ENCODE measurements around the gene KRT73. TPM values are rescaled to one million over a fixed set of nuclear protein-coding genes. Genes with fewer than 3 reads are reported as not detected.

KRT73 gene
- total and polyA plus RNA-seq, 2 donors (not counting 3 experiments of a cell fraction or from before 2014, with no cell fraction given), result not detected

- Histone ChIP-seq H3K4me2 (ENCODE audit: insufficient read depth, low read length) (no peak overlapping the region), H3K9ac (replicated peaks; ENCODE audit: extremely low read depth, insufficient read depth, low read length) (no peak overlapping the region), H3K4me3 (replicated peaks in 1 of 3; ENCODE audit: insufficient read depth in 1 of 3, low read depth in 1 of 3, low read length in 3 of 3) (no peak overlapping the region), H3K9me1 (replicated peaks; ENCODE audit: control insufficient read depth, extremely low read depth, insufficient read depth, low read length) (no peaks in the 10 kb centered on the region), H3K79me2 (ENCODE audit: control insufficient read depth, insufficient read depth, low read length) (no peaks in the 10 kb centered on the region), H3K4me1 (ENCODE audit: control insufficient read depth, extremely low read depth, insufficient read depth, low read length) (no peaks in the 10 kb centered on the region), H2AFZ (ENCODE audit: low read depth, low read length) (no peak overlapping the region), H3K9me3 (replicated peaks; ENCODE audit: control insufficient read depth, insufficient read depth, low read length) (no peaks in the 10 kb centered on the region), H3K27me3 (ENCODE audit: control insufficient read depth in 2 of 2, insufficient read depth in 2 of 2, low read length in 2 of 2) (no peaks in the 10 kb centered on the region), H4K20me1 (replicated peaks; ENCODE audit: control insufficient read depth, extremely low read depth, insufficient read depth, low read length) (no peaks in the 10 kb centered on the region), H3K27ac (ENCODE audit: insufficient read depth, low read depth, low read length) (no peak overlapping the region), H3K36me3 (ENCODE audit: control insufficient read depth in 2 of 2, extremely low read depth in 1 of 2, insufficient read depth in 2 of 2, low read length in 2 of 2) (no peaks in the 10 kb centered on the region)
- dilution Hi-C loops (cut with MboI; ENCODE audit: extremely low pct_ligation_motif_present, low sequenced_read_pairs) (no loop called here), intact Hi-C loops (cut with micrococcal nuclease) (no loop called here)
- no peak for DNase-seq (ENCODE audit: low read depth, low spot score)
- POLR2A ChIA-PET, result no interaction called here
- FAIRE-seq, result no peak
- TF ChIP-seq GATA2 (IDR thresholded peaks at IDR 0.05; ENCODE audit: insufficient read depth, insufficient read length, low read depth, low read length), result no peak
- TF ChIP-seq FOS (IDR thresholded peaks at IDR 0.05; ENCODE audit: borderline replicate concordance, insufficient read depth, low read length), result no peak
- no peak for TF ChIP-seq POLR2AphosphoS5 (IDR thresholded peaks at IDR 0.05; ENCODE audit: insufficient read depth, low read depth, low read length)
- TF ChIP-seq POLR2A (IDR thresholded peaks at IDR 0.05; ENCODE audit: low read depth, low read length), result no peak
- TF ChIP-seq MYC (IDR thresholded peaks at IDR 0.05; ENCODE audit: low read depth, low read length), result no peak
- TF ChIP-seq CTCF (IDR thresholded peaks at IDR 0.05; ENCODE audit: extremely low read depth in 1 of 2, insufficient read depth in 1 of 2, low read depth in 1 of 2, low read length in 2 of 2), result no peak
- CTCF ChIA-PET, result no interaction called here
- BruUV-seq (replicated peaks), result no TSS peak
These were observed 43.3 kb upstream of the KRT73 start for GRCh38 chr12:52661668-52662067.

- DNase-seq (ENCODE audit: low read depth, low spot score) (no peak), FAIRE-seq (no peak)
- Histone ChIP-seq H3K4me3 (replicated peaks in 1 of 3; ENCODE audit: insufficient read depth in 1 of 3, low read depth in 1 of 3, low read length in 3 of 3) (no peak overlapping the region), H2AFZ (ENCODE audit: low read depth, low read length) (no peak overlapping the region), H3K4me1 (ENCODE audit: control insufficient read depth, extremely low read depth, insufficient read depth, low read length) (no peaks in the 10 kb centered on the region), H3K27ac (ENCODE audit: insufficient read depth, low read depth, low read length) (no peak overlapping the region), H3K4me2 (ENCODE audit: insufficient read depth, low read length) (no peak overlapping the region), H3K9me1 (replicated peaks; ENCODE audit: control insufficient read depth, extremely low read depth, insufficient read depth, low read length) (no peaks in the 10 kb centered on the region), H3K36me3 (ENCODE audit: control insufficient read depth in 2 of 2, extremely low read depth in 1 of 2, insufficient read depth in 2 of 2, low read length in 2 of 2) (no peaks in the 10 kb centered on the region), H3K79me2 (ENCODE audit: control insufficient read depth, insufficient read depth, low read length) (no peaks in the 10 kb centered on the region), H3K9ac (replicated peaks; ENCODE audit: extremely low read depth, insufficient read depth, low read length) (no peak overlapping the region), H3K27me3 (ENCODE audit: control insufficient read depth in 2 of 2, insufficient read depth in 2 of 2, low read length in 2 of 2) (no peaks in the 10 kb centered on the region), H4K20me1 (replicated peaks; ENCODE audit: control insufficient read depth, extremely low read depth, insufficient read depth, low read length) (no peaks in the 10 kb centered on the region), H3K9me3 (replicated peaks; ENCODE audit: control insufficient read depth, insufficient read depth, low read length) (no peaks in the 10 kb centered on the region)
- dilution Hi-C loops (cut with MboI; ENCODE audit: extremely low pct_ligation_motif_present, low sequenced_read_pairs), result no loop called here
- POLR2A ChIA-PET, result no interaction called here
- intact Hi-C loops (cut with micrococcal nuclease), result no loop called here
- TF ChIP-seq FOS (IDR thresholded peaks at IDR 0.05; ENCODE audit: borderline replicate concordance, insufficient read depth, low read length) (no peak), JUN (IDR thresholded peaks at IDR 0.05; ENCODE audit: borderline replicate concordance, insufficient read depth, insufficient read length, low read depth) (no peak), GATA2 (IDR thresholded peaks at IDR 0.05; ENCODE audit: insufficient read depth, insufficient read length, low read depth, low read length) (no peak)
- CTCF ChIA-PET, result no interaction called here
- no TSS peak for BruUV-seq (replicated peaks)
These were observed 42.7 kb upstream of the KRT73 start for GRCh38 chr12:52660934-52661499.
